GM12873 (cell line): ENCODE results near the gene BAIAP2L2.

Source experiments
- CTCF ChIP-seq: IDR thresholded peaks from 2 replicates; pipeline ENCODE4 v1.5.1; 2012; ENCODE audit warnings: low read depth, mild to moderate bottlenecking, moderate library complexity, low read length, control low read depth; ENCODE audit not compliant: insufficient read depth; ENCODE audit errors: missing control alignments

BAIAP2L2 gene

DNA sequence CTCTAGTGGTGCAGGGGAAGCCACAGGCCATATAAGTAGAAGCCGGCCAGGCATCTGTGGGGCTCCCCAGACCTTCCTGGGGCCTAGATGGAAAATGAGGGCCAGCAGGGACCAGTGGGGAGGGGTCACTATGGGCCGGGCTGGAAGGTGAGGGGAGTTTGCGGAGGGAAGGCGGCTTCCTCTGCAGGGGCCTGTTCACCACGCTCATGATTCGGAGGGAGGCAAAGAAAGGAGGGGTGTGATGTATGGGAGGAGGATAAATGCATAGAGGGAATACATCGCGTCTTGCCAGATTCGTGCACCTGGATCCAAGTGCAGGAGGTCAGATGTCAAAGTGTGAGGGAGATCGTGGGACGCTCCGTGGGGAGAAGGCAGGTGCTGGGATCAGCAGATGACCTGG, 33.4 kb downstream of the BAIAP2L2 start:
- TF ChIP-seq CTCF, result no peak

- no peak for TF ChIP-seq CTCF
These were observed 34.5 kb downstream of the BAIAP2L2 start for GRCh38 chr22:38075961-38076360.

GRCh38 chr22:38075105-38075825, 35.2 kb downstream of the BAIAP2L2 start:
- no peak for TF ChIP-seq CTCF

DNA sequence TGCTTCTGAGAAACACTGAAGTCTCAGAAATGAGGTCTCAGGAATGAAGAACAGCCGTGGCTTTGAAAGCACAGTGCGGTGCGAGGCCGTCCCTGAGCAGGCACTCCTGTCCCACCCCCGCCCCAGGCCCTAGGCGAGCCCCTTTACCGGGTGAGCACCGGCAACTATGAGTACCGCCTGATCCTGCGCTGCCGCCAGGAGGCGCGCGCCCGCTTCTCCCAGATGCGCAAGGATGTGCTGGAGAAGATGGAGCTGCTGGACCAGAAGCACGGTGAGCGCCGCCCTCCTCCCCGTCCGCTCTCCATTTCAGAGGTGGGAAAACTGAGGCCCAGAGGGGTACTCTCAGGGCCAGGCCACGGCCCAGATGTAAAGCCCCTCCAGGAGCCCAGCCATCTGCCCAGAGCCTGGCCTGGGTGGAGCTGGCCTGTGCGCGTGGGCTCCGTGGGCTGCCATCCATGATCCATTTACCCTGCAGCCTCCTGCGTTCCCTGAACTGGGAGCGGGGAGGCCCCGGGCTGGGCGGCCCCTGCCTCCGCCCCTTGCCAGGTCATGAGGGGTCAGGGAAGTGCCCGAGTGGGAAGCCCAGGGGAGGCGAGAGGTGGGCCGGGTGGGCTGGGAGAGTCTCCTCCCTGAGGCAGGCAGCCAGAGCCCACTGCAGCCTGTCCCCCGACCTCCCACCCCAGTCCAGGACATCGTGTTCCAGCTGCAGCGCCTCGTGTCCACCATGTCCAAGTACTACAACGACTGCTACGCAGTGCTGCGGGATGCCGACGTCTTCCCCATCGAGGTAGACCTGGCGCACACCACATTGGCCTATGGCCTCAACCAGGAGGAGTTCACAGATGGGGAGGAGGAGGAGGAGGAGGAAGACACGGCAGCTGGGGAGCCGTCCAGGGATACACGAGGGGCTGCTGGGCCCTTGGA, 36.0 kb downstream of the BAIAP2L2 start:
- TF ChIP-seq CTCF, result no peak

- TF ChIP-seq CTCF, result no peak
These were observed 37.0 kb downstream of the BAIAP2L2 start for GRCh38 chr22:38073150-38074130.

DNA sequence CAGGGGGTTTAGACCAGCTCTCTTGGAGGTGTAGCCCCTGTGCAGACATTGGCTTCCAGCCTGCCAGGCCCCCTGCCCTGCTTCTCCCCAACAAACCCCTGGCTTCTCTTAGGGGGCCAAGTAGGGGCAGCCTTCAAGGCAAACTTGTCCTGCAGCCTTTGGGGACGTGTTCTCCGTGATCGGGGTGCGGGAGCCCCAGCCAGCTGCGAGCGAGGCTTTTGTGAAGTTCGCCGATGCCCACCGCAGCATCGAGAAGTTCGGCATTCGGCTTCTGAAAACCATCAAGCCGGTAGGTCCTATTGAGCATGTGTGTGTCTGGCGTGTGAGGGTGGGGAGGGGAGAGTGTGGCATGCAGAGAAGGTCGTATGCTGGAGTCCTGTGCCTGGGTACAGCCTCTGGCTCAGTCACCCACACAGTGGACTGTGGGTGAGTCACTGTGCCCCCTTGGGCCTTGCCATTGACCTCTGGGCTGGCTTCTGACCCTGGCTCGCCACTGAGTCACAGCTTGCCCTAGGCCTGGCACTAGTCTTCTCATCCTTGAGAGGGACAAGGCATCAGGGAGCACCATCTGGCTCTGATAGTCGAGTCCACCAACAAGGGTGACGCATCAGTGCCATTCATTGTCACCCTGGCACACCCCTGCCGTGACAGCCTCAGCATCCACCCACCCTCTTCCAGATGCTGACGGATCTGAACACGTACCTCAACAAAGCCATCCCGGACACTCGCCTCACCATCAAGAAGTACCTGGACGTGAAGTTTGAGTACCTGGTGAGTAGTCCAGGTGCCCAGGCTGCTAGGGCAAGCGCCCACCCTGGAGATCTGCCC, 37.9 kb downstream of the BAIAP2L2 start:
- TF ChIP-seq CTCF, result no peak
